Activated CD8-positive, alpha-beta memory T cell treated with anti-CD3 and anti-CD28 coated beads for 24 hours (primary cell): Measurements from ENCODE around the gene SNRNP48.

ENCODE experiments used
- DNase-seq: peaks from one replicate; pipeline ENCODE4 v3.0.0-alpha.2; 2020

The SNRNP48 gene

GRCh38 chr6:7559651-7560385 lies 30.2 kb upstream of the SNRNP48 start:
- no peak for DNase-seq

- DNase-seq = no peak
These were observed 28.6 kb upstream of the SNRNP48 start for GRCh38 chr6:7561153-7561964.

DNA sequence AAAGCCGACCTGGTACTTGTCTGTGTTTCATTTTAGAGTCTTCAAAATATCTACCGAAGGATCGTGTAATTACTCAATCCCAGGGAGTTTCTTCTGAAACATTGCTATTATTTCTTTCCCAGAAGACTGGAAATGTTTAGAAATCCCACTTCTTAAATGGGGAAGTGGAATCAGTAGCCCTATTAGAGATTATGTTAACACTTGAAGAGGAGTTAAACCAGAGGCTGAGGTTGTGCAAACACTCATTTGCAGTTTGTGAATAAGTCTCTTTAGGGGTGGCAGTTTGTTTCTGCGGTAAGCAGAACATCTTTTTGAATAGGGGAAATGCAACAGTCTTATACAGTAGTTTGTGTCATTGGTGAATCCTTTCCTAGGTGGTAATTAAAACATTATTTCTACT lies 27.2 kb upstream of the SNRNP48 start:
- no peak for DNase-seq

- DNase-seq = no peak
These were observed 23.9 kb upstream of the SNRNP48 start for GRCh38 chr6:7566107-7566506.

GRCh38 chr6:7566617-7567173 lies 23.3 kb upstream of the SNRNP48 start:
- DNase-seq = no peak

- no peak for DNase-seq
These were observed 22.0 kb upstream of the SNRNP48 start for GRCh38 chr6:7568021-7568420.

- DNase-seq = no peak
These were observed 20.9 kb upstream of the SNRNP48 start for GRCh38 chr6:7569082-7569481.

- DNase-seq = no peak
These were observed 17.6 kb upstream of the SNRNP48 start for GRCh38 chr6:7572213-7572943.

GRCh38 chr6:7574500-7574899 lies 15.5 kb upstream of the SNRNP48 start:
- DNase-seq = no peak

- DNase-seq = no peak
These were observed 11.5 kb upstream of the SNRNP48 start for GRCh38 chr6:7578516-7578915.

GRCh38 chr6:7578931-7579330 lies 11.1 kb upstream of the SNRNP48 start:
- no peak for DNase-seq

DNA sequence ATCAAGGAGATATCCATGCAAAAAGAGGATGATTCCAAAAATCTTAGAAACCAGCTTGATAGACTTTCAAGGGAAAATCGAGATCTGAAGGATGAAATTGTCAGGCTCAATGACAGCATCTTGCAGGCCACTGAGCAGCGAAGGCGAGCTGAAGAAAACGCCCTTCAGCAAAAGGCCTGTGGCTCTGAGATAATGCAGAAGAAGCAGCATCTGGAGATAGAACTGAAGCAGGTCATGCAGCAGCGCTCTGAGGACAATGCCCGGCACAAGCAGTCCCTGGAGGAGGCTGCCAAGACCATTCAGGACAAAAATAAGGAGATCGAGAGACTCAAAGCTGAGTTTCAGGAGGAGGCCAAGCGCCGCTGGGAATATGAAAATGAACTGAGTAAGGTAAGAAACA lies 10.1 kb upstream of the SNRNP48 start:
- no peak for DNase-seq

- DNase-seq = no peak
These were observed 9.5 kb upstream of the SNRNP48 start for GRCh38 chr6:7580537-7580926.

- DNase-seq = no peak
These were observed 8.9 kb upstream of the SNRNP48 start for GRCh38 chr6:7580927-7581618.

DNA sequence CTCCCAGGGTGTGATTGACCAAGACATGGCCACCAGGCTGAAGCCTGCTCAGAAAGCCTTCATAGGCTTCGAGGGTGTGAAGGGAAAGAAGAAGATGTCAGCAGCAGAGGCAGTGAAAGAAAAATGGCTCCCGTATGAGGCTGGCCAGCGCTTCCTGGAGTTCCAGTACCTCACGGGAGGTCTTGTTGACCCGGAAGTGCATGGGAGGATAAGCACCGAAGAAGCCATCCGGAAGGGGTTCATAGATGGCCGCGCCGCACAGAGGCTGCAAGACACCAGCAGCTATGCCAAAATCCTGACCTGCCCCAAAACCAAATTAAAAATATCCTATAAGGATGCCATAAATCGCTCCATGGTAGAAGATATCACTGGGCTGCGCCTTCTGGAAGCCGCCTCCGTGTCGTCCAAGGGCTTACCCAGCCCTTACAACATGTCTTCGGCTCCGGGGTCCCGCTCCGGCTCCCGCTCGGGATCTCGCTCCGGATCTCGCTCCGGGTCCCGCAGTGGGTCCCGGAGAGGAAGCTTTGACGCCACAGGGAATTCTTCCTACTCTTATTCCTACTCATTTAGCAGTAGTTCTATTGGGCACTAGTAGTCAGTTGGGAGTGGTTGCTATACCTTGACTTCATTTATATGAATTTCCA lies 4.6 kb upstream of the SNRNP48 start:
- no peak for DNase-seq

GRCh38 chr6:7587631-7588100 lies 2.3 kb upstream of the SNRNP48 start:
- DNase-seq = no peak

DNA sequence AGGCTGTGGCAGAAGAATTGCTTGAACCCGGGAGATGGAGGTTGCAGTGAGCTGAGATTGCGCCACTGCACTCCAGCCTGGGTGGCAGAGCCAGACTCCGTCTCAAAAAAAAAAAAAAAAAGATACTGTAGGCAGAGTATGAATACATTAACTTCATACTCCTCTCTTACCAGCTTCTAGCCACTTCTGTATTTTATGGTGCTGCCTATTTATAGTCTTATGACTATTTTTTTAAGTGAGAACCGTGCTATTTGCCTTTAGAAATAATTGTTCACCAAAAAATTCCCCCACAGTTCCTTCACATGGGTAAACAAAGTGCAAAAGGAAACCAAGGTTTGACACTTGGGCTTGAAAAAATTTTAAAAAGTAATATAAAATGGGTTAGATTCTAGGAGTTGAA lies 1.5 kb upstream of the SNRNP48 start:
- no peak for DNase-seq

- no peak for DNase-seq
These were observed 777 bp upstream of the SNRNP48 start for GRCh38 chr6:7589221-7589620.

- DNase-seq = no peak
These were observed 912 bp downstream of the SNRNP48 start for GRCh38 chr6:7590918-7591302.

GRCh38 chr6:7591770-7592169 lies 1.8 kb downstream of the SNRNP48 start:
- DNase-seq = no peak

- DNase-seq = no peak
These were observed 3.2 kb downstream of the SNRNP48 start for GRCh38 chr6:7593229-7593628.

- DNase-seq = no peak
These were observed 4.7 kb downstream of the SNRNP48 start for GRCh38 chr6:7594579-7595125.
